H1 (cell line): Measurements from ENCODE around the gene IGSF11. TPM values are rescaled to one million over a fixed set of nuclear protein-coding genes. Genes with fewer than 3 reads are reported as not detected.

Source experiments
- CTCF ChIA-PET: fragments of 300-600 bp; sonication (Branson Sonifier 250); formaldehyde crosslinking; loops from one replicate; lab custom pipeline; 2021; ENCODE audit not compliant: partially characterized antibody; lab: Charles Lee
- POLR2A ChIA-PET: fragments of 300-600 bp; sonication (Branson Sonifier 250); formaldehyde crosslinking; loops from one replicate; lab custom pipeline; 2021; ENCODE audit warnings: inconsistent platforms; ENCODE audit not compliant: partially characterized antibody; lab: Charles Lee
- DNase-seq, 2 experiments: peaks; one replicate each; pipeline versions ENCODE4 v3.0.0 to v3.0.0-alpha.2; 2010 to 2022; ENCODE audit warnings: low spot score in 2 of 2, low read depth in 1 of 2, mixed read lengths in 1 of 2
- FAIRE-seq: peaks from 2 replicates; lab custom pipeline; 2011; peaks lifted over from hg19 to GRCh38; lab: Jason Lieb, UNC
- H2AFZ ChIP-seq: 2 replicates; pipeline ENCODE4 v1.8.1; 2012; ENCODE audit warnings: low read length, inconsistent platforms
- H2AK5ac ChIP-seq: 2 replicates; pipeline ENCODE4 v1.6.1; 2013; ENCODE audit warnings: low read depth, low read length
- H2BK120ac ChIP-seq: replicated peaks from 2 replicates; pipeline ENCODE3; 2013; ENCODE audit warnings: low read depth, low read length, inconsistent platforms
- H2BK12ac ChIP-seq: 2 replicates; pipeline ENCODE4 v1.6.1; 2013; ENCODE audit warnings: low read depth, low read length
- H2BK15ac ChIP-seq: 2 replicates; pipeline ENCODE4 v1.6.1; 2013; ENCODE audit warnings: low read length
- H2BK20ac ChIP-seq: 2 replicates; pipeline ENCODE4 v1.6.1; 2013; ENCODE audit warnings: low read length
- H2BK5ac ChIP-seq: 2 replicates; pipeline ENCODE4 v1.6.1; 2013; ENCODE audit warnings: low read depth, low read length
- H3K14ac ChIP-seq: 2 replicates; pipeline ENCODE4 v1.6.1; 2013; ENCODE audit warnings: inconsistent platforms; ENCODE audit not compliant: insufficient read length
- H3K18ac ChIP-seq: 2 replicates; pipeline ENCODE4 v1.6.1; 2013; ENCODE audit warnings: low read length; ENCODE audit errors: extremely low read depth
- H3K23ac ChIP-seq: 2 replicates; pipeline ENCODE4 v1.6.1; 2013; ENCODE audit warnings: inconsistent platforms; ENCODE audit not compliant: insufficient read length
- H3K23me2 ChIP-seq: 2 replicates; pipeline ENCODE4 v1.6.1; 2013; ENCODE audit warnings: low read depth, low read length
- H3K27ac ChIP-seq: 2 replicates; pipeline ENCODE4 v1.6.1; 2011; ENCODE audit warnings: low read depth, low read length, inconsistent platforms
- H3K27me3 ChIP-seq, 4 experiments: replicated peaks in 1 of 4; 1 replicate in 1 of 4; 2 replicates in 3 of 4; pipeline versions ENCODE4 v1.6.1 to v1.8.1; 2011 to 2013; ENCODE audit warnings: low read length in 3 of 4, mild to moderate bottlenecking in 3 of 4, inconsistent platforms in 2 of 4, mixed read lengths in 2 of 4, moderate library complexity in 1 of 4; ENCODE audit not compliant: control insufficient read depth in 3 of 4, insufficient read depth in 3 of 4; ENCODE audit errors: extremely low read depth in 1 of 4
- H3K36me3 ChIP-seq, 4 experiments: 2 replicates each; pipeline versions ENCODE4 v1.6.1 to v1.8.1; 2011 to 2013; ENCODE audit warnings: mild to moderate bottlenecking in 4 of 4, low read length in 3 of 4, moderate library complexity in 2 of 4, control low read depth in 1 of 4, inconsistent platforms in 1 of 4; ENCODE audit not compliant: insufficient read depth in 4 of 4, control insufficient read depth in 2 of 4
- H3K4ac ChIP-seq: replicated peaks from 2 replicates; pipeline ENCODE3; 2013; ENCODE audit warnings: low read length, low read depth, mixed read lengths, inconsistent platforms; ENCODE audit not compliant: insufficient read length
- H3K4me1 ChIP-seq, 4 experiments: replicated peaks in 1 of 4; 1 replicate in 1 of 4; 2 replicates in 3 of 4; pipeline versions ENCODE4 v1.6.1 to v1.8.1; 2011 to 2013; ENCODE audit warnings: low read length in 3 of 4, inconsistent platforms in 2 of 4, mixed read lengths in 1 of 4; ENCODE audit not compliant: insufficient read depth in 4 of 4, control insufficient read depth in 3 of 4
- H3K4me2 ChIP-seq, 2 experiments: 2 replicates each; pipeline versions ENCODE4 v1.6.1 to v1.8.1; 2011 to 2013; ENCODE audit warnings: low read depth in 2 of 2, low read length in 2 of 2, control low read depth in 1 of 2, inconsistent platforms in 1 of 2, mild to moderate bottlenecking in 1 of 2; ENCODE audit not compliant: insufficient read depth in 1 of 2
- H3K4me3 ChIP-seq, 4 experiments: fragments of 200-600, 300-600 bp in 1 of 4; sonication (generic), shearing (Covaris generic), sonication (Bioruptor Twin) in 1 of 4; 2 replicates each; pipeline versions ENCODE4 v1.5.1 to v1.8.1; 2011 to 2016; ENCODE audit warnings: low read length in 4 of 4, low read depth in 3 of 4, control low read depth in 2 of 4, inconsistent platforms in 2 of 4, mild to moderate bottlenecking in 2 of 4, mixed read lengths in 1 of 4, moderate library complexity in 1 of 4; ENCODE audit not compliant: insufficient read depth in 2 of 4; ENCODE audit errors: extremely low read depth in 1 of 4
- H3K56ac ChIP-seq: replicated peaks from 2 replicates; pipeline ENCODE3; 2013; ENCODE audit warnings: low read depth, mild to moderate bottlenecking, mixed read lengths, low read length, inconsistent platforms; ENCODE audit not compliant: insufficient read length
- H3K79me1 ChIP-seq: 2 replicates; pipeline ENCODE4 v1.6.1; 2013; ENCODE audit warnings: low read depth, low read length, control low read depth
- H3K79me2 ChIP-seq, 2 experiments: 2 replicates each; pipeline versions ENCODE4 v1.6.1 to v1.8.1; 2012 to 2013; ENCODE audit warnings: low read length in 2 of 2, mild to moderate bottlenecking in 2 of 2, inconsistent platforms in 1 of 2; ENCODE audit not compliant: insufficient read depth in 2 of 2, control insufficient read depth in 1 of 2
- H3K9ac ChIP-seq, 4 experiments: replicated peaks in 1 of 4; 1 replicate in 1 of 4; 2 replicates in 3 of 4; pipeline versions ENCODE4 v1.6.1 to v1.8.1; 2011 to 2013; ENCODE audit warnings: low read depth in 3 of 4, low read length in 3 of 4, control low read depth in 2 of 4, mild to moderate bottlenecking in 2 of 4, moderate library complexity in 2 of 4, inconsistent platforms in 1 of 4; ENCODE audit errors: extremely low read depth in 1 of 4
- H3K9me3 ChIP-seq, 2 experiments: 2 replicates each; pipeline versions ENCODE4 v1.6.1 to v1.8.1; 2012 to 2013; ENCODE audit warnings: mild to moderate bottlenecking in 2 of 2, moderate library complexity in 2 of 2, control low read depth in 1 of 2, inconsistent platforms in 1 of 2, low read depth in 1 of 2, low read length in 1 of 2, mixed read lengths in 1 of 2; ENCODE audit not compliant: insufficient read depth in 2 of 2
- H4K20me1 ChIP-seq, 2 experiments: replicated peaks in 1 of 2; 2 replicates each; pipeline versions ENCODE3 to v1.8.1; 2011 to 2013; ENCODE audit warnings: inconsistent platforms in 2 of 2, low read length in 2 of 2, mild to moderate bottlenecking in 1 of 2; ENCODE audit not compliant: insufficient read depth in 2 of 2, control insufficient read depth in 1 of 2
- H4K5ac ChIP-seq: 2 replicates; pipeline ENCODE4 v1.6.1; 2013; ENCODE audit warnings: low read length, low read depth, mixed read lengths, inconsistent platforms; ENCODE audit not compliant: insufficient read length
- H4K8ac ChIP-seq: 2 replicates; pipeline ENCODE4 v1.8.0; 2013; ENCODE audit warnings: mild to moderate bottlenecking, moderate library complexity, low read length, inconsistent platforms; ENCODE audit not compliant: insufficient read depth; ENCODE audit errors: extremely low read depth
- H4K91ac ChIP-seq: replicated peaks from 2 replicates; pipeline ENCODE3; 2013; ENCODE audit warnings: low read length, mixed read lengths, inconsistent platforms; ENCODE audit not compliant: insufficient read length
- NRF1 ChIP-seq: IDR thresholded peaks from 2 replicates; pipeline ENCODE4 v1.6.1; 2011; ENCODE audit warnings: mild to moderate bottlenecking, low read depth, low read length, improper control_type of control experiment
- WGBS, 2 experiments: shearing (Covaris generic) in 1 of 2; methylation state at CpG; one replicate each; pipeline versions ENCODE4 v1.1.6 to v1.1.7; 2013 to 2015; ENCODE audit warnings: low lambda C conversion rate in 2 of 2, mixed read lengths in 2 of 2, inconsistent platforms in 1 of 2, low coverage in 1 of 2, missing lambda C conversion rate in 1 of 2; ENCODE audit not compliant: insufficient replicate concordance in 2 of 2, insufficient coverage in 1 of 2, insufficient read length in 1 of 2; ENCODE audit errors: extremely low coverage in 1 of 2, missing lambda C conversion rate in 1 of 2; 5-methylcytosine and 5-hydroxymethylcytosine counted together
- polyA plus RNA-seq, 7 experiments: library from polyadenylated mRNA; depleted of rRNA in 3 of 7; stranded (reverse) in 5 of 7; unstranded in 2 of 7; fragments of >200 nt in 5 of 7; fragments of 200-250 nt in 2 of 7; gene quantifications; 1 replicate in 5 of 7; 2 replicates in 1 of 7; 4 replicates in 1 of 7; pipeline versions ENCODE4 v1.2.1 to v1.2.3, GENCODE V29; 2011 to 2013; ENCODE audit warnings: missing spikeins in 2 of 7, mixed read lengths in 2 of 7
- total RNA-seq: library from RNA; stranded (reverse); fragmentation: NEBNext Ultra II Directional; extraction: Animal tissue kit (Norgen Biotek cat#: 25700); gene quantifications from 2 replicates; pipeline ENCODE4 v1.2.1, GENCODE V29; 2021

IGSF11 gene
- total and polyA plus RNA-seq, 2 of the 8 experiments (the other 6 are each of a cell fraction or from before 2014, with no cell fraction given) = 1.1 to 4.1 TPM

DNA sequence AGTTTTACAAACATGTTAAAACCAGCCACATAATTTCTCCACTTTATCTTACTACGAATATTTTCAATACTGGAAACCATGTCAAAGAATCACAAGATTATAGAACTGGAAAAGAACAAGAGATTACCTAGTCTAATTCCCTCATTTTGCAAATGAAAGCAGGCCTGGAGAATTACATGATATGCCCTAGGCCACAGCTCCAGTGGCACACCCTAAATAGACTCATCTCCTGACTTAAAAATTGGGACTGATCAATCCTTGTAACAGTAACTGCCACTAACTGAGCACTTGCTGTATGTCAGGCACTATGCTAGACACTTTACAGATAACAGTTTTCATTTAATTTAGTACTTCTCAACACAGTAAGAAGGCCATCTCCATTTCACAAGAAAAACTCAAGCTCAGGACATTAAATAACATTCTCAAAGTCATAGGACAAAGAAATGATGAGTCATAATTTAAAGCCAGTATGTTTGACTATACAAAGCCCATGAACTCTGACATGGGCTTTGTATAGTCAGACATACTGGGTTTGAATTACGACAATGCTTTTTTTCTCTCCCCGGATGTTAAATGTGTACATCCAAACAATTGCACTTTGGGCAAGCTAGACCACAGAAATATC, 9.4 kb downstream of the IGSF11 start:
- H3K27ac ChIP-seq = no peak overlapping the region
- no peak overlapping the region for H3K23ac ChIP-seq
- no peaks in the 10 kb centered on the region for H3K36me3 ChIP-seq
- H3K4me3 ChIP-seq = no peak overlapping the region
- no peak overlapping the region for H2BK12ac ChIP-seq
- no peak for TF ChIP-seq NRF1
- H3K4me2 ChIP-seq = no peak overlapping the region
- no peaks in the 10 kb centered on the region for H3K9me3 ChIP-seq
- no peak overlapping the region for H4K91ac ChIP-seq
- H3K56ac ChIP-seq = no peak overlapping the region
- H3K79me2 ChIP-seq = no peaks in the 10 kb centered on the region
- no peak overlapping the region for H2AFZ ChIP-seq
- H2AK5ac ChIP-seq = no peak overlapping the region
- H4K20me1 ChIP-seq = no peaks in the 10 kb centered on the region
- POLR2A ChIA-PET = no interaction called here
- H3K27me3 ChIP-seq = no peaks in the 10 kb centered on the region
- CTCF ChIA-PET = interaction anchor here (0.7 to 1.7 kb wide), 4 partner anchors 10 to 146 kb away, joined by 3 to 8 read pairs (median 4); partner anchors contain the start of gene IGSF11
- H3K4ac ChIP-seq = no peak overlapping the region
- no peak for DNase-seq
- H3K18ac ChIP-seq = no peak overlapping the region
- 76% methylated on average over 3 of the region's 3 CpGs; no CpG with 5 or more reads in 1 of the 2 experiments for WGBS, 2 experiments
- no peaks in the 10 kb centered on the region; the same call in 1 of the 2 replicates for H3K23me2 ChIP-seq
- no peak overlapping the region for H3K9ac ChIP-seq
- no peak overlapping the region for H2BK5ac ChIP-seq
- no peak overlapping the region for H4K5ac ChIP-seq
- H3K79me1 ChIP-seq = no peaks in the 10 kb centered on the region
- no peak overlapping the region for H4K8ac ChIP-seq
- 0 out of 7 replicates have a peak, but pooled peaks cover 0 to 3% (median 0%) of the 10 kb centered on the region in 4 experiments for H3K4me1 ChIP-seq
- no peak overlapping the region for H2BK15ac ChIP-seq
- FAIRE-seq = no peak
- H2BK120ac ChIP-seq = no peak overlapping the region
- H3K14ac ChIP-seq = no peak overlapping the region
- H2BK20ac ChIP-seq = no peak overlapping the region
